GM12878 (cell line): ENCODE results near the gene RCOR1. TPM values are rescaled to one million over a fixed set of nuclear protein-coding genes. Genes with fewer than 3 reads are reported as not detected.

Experiments used
- ATAC-seq: fragments of 200-7000 bp; cut with Tn5 transposase; 3 replicates; pipeline ENCODE4 v1.9.1; 2020; ENCODE audit warnings: mild to moderate bottlenecking, moderate library complexity
- BruUV-seq: library from RNA; stranded (reverse); fragments of 400-500 nt; replicated peaks from 2 replicates; lab custom pipeline; 2021; lab: Mats Ljungman, UMichigan
- CTCF ChIA-PET: fragments of 300-600 bp; sonication (Branson Sonifier 250); formaldehyde crosslinking; extraction: SDS; loops from one replicate; lab custom pipeline; 2021; ENCODE audit warnings: inconsistent platforms; lab: Yijun Ruan, JAX
- POLR2A ChIA-PET: fragments of 350-600 bp; formaldehyde crosslinking; extraction: SDS; loops from one replicate; lab custom pipeline; 2021; ENCODE audit warnings: inconsistent platforms; lab: Charles Lee
- RAD21 ChIA-PET: fragments of 300-600 bp; sonication (Branson Sonifier 250); formaldehyde crosslinking; loops from one replicate; lab custom pipeline; 2023; ENCODE audit warnings: antibody characterized with exemption; ENCODE audit not compliant: unreplicated experiment; lab: Charles Lee
- SMC1A ChIA-PET: fragments of 300-600 bp; sonication (Branson Sonifier 250); formaldehyde crosslinking; loops from one replicate; lab custom pipeline; 2023; ENCODE audit not compliant: unreplicated experiment, uncharacterized antibody; lab: Charles Lee
- DNase-seq: peaks from one replicate; pipeline ENCODE4 v3.0.0-alpha.2; 2011; ENCODE audit warnings: low read depth, low spot score
- FAIRE-seq: peaks from 3 replicates; lab custom pipeline; 2011; peaks lifted over from hg19 to GRCh38; lab: Jason Lieb, UNC
- H2AFZ ChIP-seq: 2 replicates; pipeline ENCODE4 v1.6.0; 2011; ENCODE audit warnings: low read depth, low read length, control low read depth; ENCODE audit not compliant: control insufficient read depth
- H3K27ac ChIP-seq: 2 replicates; pipeline ENCODE4 v1.5.1; 2011; ENCODE audit warnings: control low read depth; ENCODE audit not compliant: control insufficient read depth, insufficient read depth
- H3K27me3 ChIP-seq, 2 experiments: replicated peaks in 1 of 2; 2 replicates each; pipeline versions ENCODE4 v1.6.0 to v1.6.1; 2011; ENCODE audit warnings: low read length in 1 of 2; ENCODE audit not compliant: control insufficient read depth in 2 of 2, insufficient read depth in 2 of 2
- H3K36me3 ChIP-seq, 2 experiments: 2 replicates each; pipeline ENCODE4 v1.5.1; 2011; ENCODE audit warnings: low read length in 1 of 2; ENCODE audit not compliant: control insufficient read depth in 2 of 2, insufficient read depth in 2 of 2
- H3K4me1 ChIP-seq: 2 replicates; pipeline ENCODE4 v1.6.1; 2011; ENCODE audit warnings: mild to moderate bottlenecking, low read length, moderate library complexity, mixed read lengths; ENCODE audit not compliant: control insufficient read depth, insufficient read depth
- H3K4me2 ChIP-seq: 2 replicates; pipeline ENCODE4 v1.6.0; 2011; ENCODE audit warnings: control low read depth; ENCODE audit not compliant: control insufficient read depth, insufficient read depth
- H3K4me3 ChIP-seq: fragments of 200-600 bp; sonication (generic); 2 replicates; pipeline ENCODE4 v1.5.1; 2016
- H3K79me2 ChIP-seq: 2 replicates; pipeline ENCODE4 v1.6.0; 2011; ENCODE audit warnings: low read length; ENCODE audit not compliant: control insufficient read depth, insufficient read depth
- H3K9ac ChIP-seq: 2 replicates; pipeline ENCODE4 v1.8.0; 2011; ENCODE audit warnings: low read length, control low read depth, mixed read lengths; ENCODE audit not compliant: control insufficient read depth, insufficient read depth
- H3K9me3 ChIP-seq: replicated peaks from 3 replicates; pipeline ENCODE4 v1.5.1; 2011; ENCODE audit warnings: mild to moderate bottlenecking, low read length; ENCODE audit not compliant: control insufficient read depth, insufficient read depth
- H4K20me1 ChIP-seq: 2 replicates; pipeline ENCODE4 v1.6.0; 2011; ENCODE audit not compliant: control insufficient read depth, insufficient read depth
- BACH1 ChIP-seq: fragments of 450-650 bp; IDR thresholded peaks from 2 replicates; pipeline ENCODE4 v1.6.1; 2017; ENCODE audit warnings: mild to moderate bottlenecking, borderline replicate concordance
- BHLHE40 ChIP-seq, 2 experiments: fragments of 450-650 bp in 1 of 2; IDR thresholded peaks; 2 replicates each; pipeline ENCODE4 v1.6.1; 2011 to 2017; ENCODE audit warnings: low read depth in 2 of 2, borderline replicate concordance in 1 of 2, improper control_type of control experiment in 1 of 2, low read length in 1 of 2, mild to moderate bottlenecking in 1 of 2
- CREM ChIP-seq: IDR thresholded peaks from 2 replicates; pipeline ENCODE4 v1.6.1; 2014; ENCODE audit warnings: antibody characterized with exemption, low read depth
- DPF2 ChIP-seq: fragments of 450-650 bp; IDR thresholded peaks from 2 replicates; pipeline ENCODE4 v1.6.1; 2017; ENCODE audit warnings: mild to moderate bottlenecking
- EGR1 ChIP-seq, 2 experiments: IDR thresholded peaks; 1 replicate in 1 of 2; 2 replicates in 1 of 2; pipeline ENCODE4 v1.6.1; 2011 to 2012; ENCODE audit warnings: low read depth in 2 of 2, low read length in 2 of 2, borderline replicate concordance in 1 of 2, mild to moderate bottlenecking in 1 of 2, moderate library complexity in 1 of 2
- ESRRA ChIP-seq: IDR thresholded peaks from 2 replicates; pipeline ENCODE4 v1.6.1; 2012; ENCODE audit warnings: mild to moderate bottlenecking, low read length, improper control_type of control experiment
- GATAD2B ChIP-seq: fragments of 450-650 bp; conservative IDR thresholded peaks from 2 replicates; pipeline ENCODE4 v1.6.1; 2017; ENCODE audit warnings: low read depth, mild to moderate bottlenecking, moderate library complexity
- IKZF1 ChIP-seq: fragments of 450-650 bp; conservative IDR thresholded peaks from 2 replicates; pipeline ENCODE4 v1.6.1; 2017; ENCODE audit warnings: antibody characterized with exemption, mild to moderate bottlenecking
- LARP7 ChIP-seq: fragments of 450-650 bp; IDR thresholded peaks from 2 replicates; pipeline ENCODE4 v1.6.1; 2017; ENCODE audit warnings: mild to moderate bottlenecking
- MEF2B ChIP-seq: fragments of 450-650 bp; IDR thresholded peaks from 2 replicates; pipeline ENCODE4 v1.6.1; 2018; ENCODE audit warnings: mild to moderate bottlenecking, moderate library complexity; ENCODE audit not compliant: partially characterized antibody, poor library complexity, severe bottlenecking
- NR2C1 ChIP-seq: fragments of 450-650 bp; IDR thresholded peaks from 2 replicates; pipeline ENCODE4 v1.6.1; 2017; ENCODE audit warnings: antibody characterized with exemption, mild to moderate bottlenecking, moderate library complexity
- PAX8 ChIP-seq: fragments of 450-650 bp; IDR thresholded peaks from 2 replicates; pipeline ENCODE4 v1.6.1; 2017; ENCODE audit warnings: mild to moderate bottlenecking, moderate library complexity
- POLR2A ChIP-seq: IDR thresholded peaks from 2 replicates; pipeline ENCODE4 v1.6.1; 2011; ENCODE audit warnings: low read depth, mild to moderate bottlenecking, low read length
- POLR2AphosphoS2 ChIP-seq: IDR thresholded peaks from 2 replicates; pipeline ENCODE4 v1.6.1; 2011; ENCODE audit warnings: low read depth, mild to moderate bottlenecking, low read length, improper control_type of control experiment, moderate library complexity
- SMARCA5 ChIP-seq: fragments of 450-650 bp; IDR thresholded peaks from 2 replicates; pipeline ENCODE4 v1.6.1; 2017; ENCODE audit warnings: mild to moderate bottlenecking
- STAT3 ChIP-seq: IDR thresholded peaks from 2 replicates; pipeline ENCODE4 v1.6.1; 2011; ENCODE audit warnings: low read depth, low read length, improper control_type of control experiment
- TCF7 ChIP-seq: IDR thresholded peaks from 2 replicates; pipeline ENCODE4 v1.6.1; 2014; ENCODE audit warnings: antibody characterized with exemption, borderline replicate concordance
- YY1 ChIP-seq: IDR thresholded peaks from 2 replicates; pipeline ENCODE4 v1.6.1; 2011; ENCODE audit warnings: low read depth, mild to moderate bottlenecking, low read length
- WGBS: methylation state at CpG from one replicate; pipeline ENCODE4 v1.1.6; 2016; ENCODE audit warnings: low lambda C conversion rate; ENCODE audit not compliant: insufficient replicate concordance, insufficient coverage; ENCODE audit errors: missing lambda C conversion rate; 5-methylcytosine and 5-hydroxymethylcytosine counted together
- in situ Hi-C: fragments of 300-500 bp; cut with MboI; formaldehyde crosslinking; loops from 9 replicates; pipeline ENCODE4 v1.14.3; 2018; ENCODE audit warnings: mixed read lengths
- intact Hi-C: fragments of 100-400 bp; cut with micrococcal nuclease; formaldehyde crosslinking; loops from one replicate; pipeline ENCODE4 v1.14.2; 2022; ENCODE audit not compliant: unreplicated experiment
- polyA plus RNA-seq, 11 experiments: library from polyadenylated mRNA; depleted of rRNA in 4 of 11; unstranded in 6 of 11; stranded (reverse) in 5 of 11; fragments of >200 nt; fragmentation: Nextera tagmentation in 4 of 11; fragmentation: Illumina TruSeq in 1 of 11; extraction: Ambion mirVana in 4 of 11; extraction: Trizol in 1 of 11; gene quantifications; 1 replicate in 1 of 11; 2 replicates in 10 of 11; pipeline versions ENCODE4 v1.2.1 to v1.2.3, GENCODE V29; 2011 to 2016; ENCODE audit warnings: inconsistent platforms in 2 of 11, missing spikeins in 2 of 11, low read depth in 1 of 11
- total RNA-seq, 4 experiments: library from RNA; depleted of rRNA in 3 of 4; stranded (reverse); fragments of >200 nt in 3 of 4; fragmentation: Illumina TruSeq in 1 of 4; extraction: Trizol in 1 of 4; gene quantifications; 2 replicates each; pipeline versions ENCODE4 v1.2.1 to v1.2.3, GENCODE V29; 2013 to 2021
- TF ChIP-seq, protein P1 (sequence below), 3 experiments: IDR thresholded peaks in 2 of 3; conservative IDR thresholded peaks in 1 of 3; 2 replicates each; pipeline ENCODE4 v1.5.1; 2011; ENCODE audit warnings: low read depth in 3 of 3, low read length in 3 of 3, mild to moderate bottlenecking in 3 of 3, control low read depth in 2 of 3, moderate library complexity in 2 of 3, inconsistent platforms in 1 of 3, mixed read lengths in 1 of 3; ENCODE audit not compliant: control insufficient read depth in 2 of 3, insufficient read depth in 1 of 3; ENCODE audit errors: extremely low read depth in 1 of 3
- TF ChIP-seq, protein P2 (sequence below): fragments of 450-650 bp; conservative IDR thresholded peaks from 2 replicates; pipeline ENCODE4 v1.6.1; 2017; ENCODE audit warnings: mild to moderate bottlenecking, moderate library complexity

Gene RCOR1
- total and polyA plus RNA-seq, 10 of the 15 experiments (the other 5 are each of a cell fraction or from before 2014, with no cell fraction given) = 1.6 to 12.2 (median 4.4) TPM

GRCh38 chr14:102593061-102593824 is 794 bp downstream of the RCOR1 start:
- under 1% methylated on average over 70 of the region's 75 CpGs for WGBS
- peaks cover 33% of the 10 kb centered on the region for H3K79me2 ChIP-seq
- POLR2A ChIA-PET = interaction anchor here (3.3 kb wide), 1 partner anchor 15 kb away, joined by 24 read pairs; no protein-coding TSS in a partner anchor
- DNase-seq (no peak), FAIRE-seq (no peak), ATAC-seq (peak; percentile 27)
- peak overlapping the region; percentile 65 for H3K9ac ChIP-seq
- intact Hi-C loops = loop anchor here (2.0 to 10.0 kb wide), 4 partner anchors 16 to 322 kb away; no protein-coding TSS in a partner anchor
- H3K27ac ChIP-seq = peak overlapping the region; percentile 51
- RAD21 ChIA-PET = interaction anchor here (1.1 to 2.8 kb wide), 7 partner anchors 13 to 155 kb away, joined by 3 to 26 read pairs (median 10); no protein-coding TSS in a partner anchor
- peak overlapping the region; percentile 23; the same call in 1 of the 2 replicates for H2AFZ ChIP-seq
- TF ChIP-seq PAX8 (no peak), LARP7 (peak; percentile 76), YY1 (0 out of 2 replicates have a peak, but pooled peaks have one; percentile 8), STAT3 (no peak), IKZF1 (peak; percentile 73), CREM (no peak), BHLHE40 (IDR thresholded peaks at IDR 0.05; ENCODE audit: borderline replicate concordance in 1 of 2, low read depth in 2 of 2, low read length in 1 of 2) (peak; percentile 21 to 72; a peak in 3 of 4 replicates), TCF7 (no peak), POLR2A (peak; percentile 53; the same call in 1 of the 2 replicates), POLR2AphosphoS2 (peak; percentile 3; the same call in 1 of the 2 replicates), GATAD2B (0 out of 2 replicates have a peak, but pooled peaks have one; percentile 79), MEF2B (peak; percentile 43), ESRRA (no peak), DPF2 (peak; percentile 63; the same call in 1 of the 2 replicates), SMARCA5 (0 out of 2 replicates have a peak, but pooled peaks have one; percentile 61), NR2C1 (no peak), EGR1 (IDR thresholded peaks at IDR 0.05; ENCODE audit: borderline replicate concordance in 1 of 2, low read depth in 2 of 2, low read length in 2 of 2) (peak in 1 of 2 experiments; percentile 53; a peak in 1 of 3 replicates), BACH1 (peak; percentile 88)
- TF ChIP-seq, protein P1, sequence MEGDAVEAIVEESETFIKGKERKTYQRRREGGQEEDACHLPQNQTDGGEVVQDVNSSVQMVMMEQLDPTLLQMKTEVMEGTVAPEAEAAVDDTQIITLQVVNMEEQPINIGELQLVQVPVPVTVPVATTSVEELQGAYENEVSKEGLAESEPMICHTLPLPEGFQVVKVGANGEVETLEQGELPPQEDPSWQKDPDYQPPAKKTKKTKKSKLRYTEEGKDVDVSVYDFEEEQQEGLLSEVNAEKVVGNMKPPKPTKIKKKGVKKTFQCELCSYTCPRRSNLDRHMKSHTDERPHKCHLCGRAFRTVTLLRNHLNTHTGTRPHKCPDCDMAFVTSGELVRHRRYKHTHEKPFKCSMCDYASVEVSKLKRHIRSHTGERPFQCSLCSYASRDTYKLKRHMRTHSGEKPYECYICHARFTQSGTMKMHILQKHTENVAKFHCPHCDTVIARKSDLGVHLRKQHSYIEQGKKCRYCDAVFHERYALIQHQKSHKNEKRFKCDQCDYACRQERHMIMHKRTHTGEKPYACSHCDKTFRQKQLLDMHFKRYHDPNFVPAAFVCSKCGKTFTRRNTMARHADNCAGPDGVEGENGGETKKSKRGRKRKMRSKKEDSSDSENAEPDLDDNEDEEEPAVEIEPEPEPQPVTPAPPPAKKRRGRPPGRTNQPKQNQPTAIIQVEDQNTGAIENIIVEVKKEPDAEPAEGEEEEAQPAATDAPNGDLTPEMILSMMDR (IDR thresholded peaks at IDR 0.05 in 2 of 3, conservative IDR thresholded peaks at IDR 0.05 in 1 of 3; ENCODE audit: control insufficient read depth in 2 of 3, extremely low read depth in 1 of 3, insufficient read depth in 1 of 3, low read depth in 3 of 3, low read length in 3 of 3) = peak; percentile 10 to 43 (median 12); a peak in 4 of 6 replicates
- TF ChIP-seq, protein P2, sequence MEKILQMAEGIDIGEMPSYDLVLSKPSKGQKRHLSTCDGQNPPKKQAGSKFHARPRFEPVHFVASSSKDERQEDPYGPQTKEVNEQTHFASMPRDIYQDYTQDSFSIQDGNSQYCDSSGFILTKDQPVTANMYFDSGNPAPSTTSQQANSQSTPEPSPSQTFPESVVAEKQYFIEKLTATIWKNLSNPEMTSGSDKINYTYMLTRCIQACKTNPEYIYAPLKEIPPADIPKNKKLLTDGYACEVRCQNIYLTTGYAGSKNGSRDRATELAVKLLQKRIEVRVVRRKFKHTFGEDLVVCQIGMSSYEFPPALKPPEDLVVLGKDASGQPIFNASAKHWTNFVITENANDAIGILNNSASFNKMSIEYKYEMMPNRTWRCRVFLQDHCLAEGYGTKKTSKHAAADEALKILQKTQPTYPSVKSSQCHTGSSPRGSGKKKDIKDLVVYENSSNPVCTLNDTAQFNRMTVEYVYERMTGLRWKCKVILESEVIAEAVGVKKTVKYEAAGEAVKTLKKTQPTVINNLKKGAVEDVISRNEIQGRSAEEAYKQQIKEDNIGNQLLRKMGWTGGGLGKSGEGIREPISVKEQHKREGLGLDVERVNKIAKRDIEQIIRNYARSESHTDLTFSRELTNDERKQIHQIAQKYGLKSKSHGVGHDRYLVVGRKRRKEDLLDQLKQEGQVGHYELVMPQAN = peak; percentile 51; the same call in 1 of the 2 replicates
- no peaks in the 10 kb centered on the region for H4K20me1 ChIP-seq
- no peaks in the 10 kb centered on the region for H3K9me3 ChIP-seq
- CTCF ChIA-PET = interaction anchor here (1.0 to 4.6 kb wide), 13 partner anchors 11 to 101 kb away, joined by 3 to 78 read pairs (median 10); no protein-coding TSS in a partner anchor
- BruUV-seq = no TSS peak
- no peaks in the 10 kb centered on the region; a peak in 1 of 4 replicates for H3K27me3 ChIP-seq
- no peaks in the 10 kb centered on the region for H3K36me3 ChIP-seq
- in situ Hi-C loops = no loop called here
- SMC1A ChIA-PET = interaction anchor here (1.7 to 2.7 kb wide), 3 partner anchors 16 to 102 kb away, joined by 6 to 68 read pairs (median 42); no protein-coding TSS in a partner anchor
- peak overlapping the region; percentile 88 for H3K4me2 ChIP-seq
- peak overlapping the region; percentile 86 for H3K4me3 ChIP-seq
- 0 out of 2 replicates have a peak, but pooled peaks cover 4% of the 10 kb centered on the region for H3K4me1 ChIP-seq
